Panc1 (cell line): Measurements from ENCODE around the gene RHOJ. TPM values are rescaled to one million over a fixed set of nuclear protein-coding genes. Genes with fewer than 3 reads are reported as not detected.

Experiments
- ATAC-seq: fragments of 200-7000 bp; cut with Tn5 transposase; 2 replicates; pipeline ENCODE4 v1.9.1; 2020; ENCODE audit warnings: mild to moderate bottlenecking, moderate library complexity
- BruUV-seq: library from RNA; stranded (reverse); fragments of 400-500 nt; replicated peaks from 2 replicates; lab custom pipeline; 2021; lab: Mats Ljungman, UMichigan
- CTCF ChIA-PET: fragments of 300-600 bp; sonication (Branson Sonifier 250); formaldehyde crosslinking; loops from one replicate; lab custom pipeline; 2022; ENCODE audit warnings: antibody characterized with exemption; lab: Charles Lee
- POLR2A ChIA-PET: fragments of 300-600 bp; sonication (Branson Sonifier 250); formaldehyde crosslinking; loops from one replicate; lab custom pipeline; 2022; ENCODE audit warnings: antibody characterized with exemption; lab: Charles Lee
- DNase-seq: peaks from one replicate; pipeline ENCODE4 v3.0.0-alpha.2; 2010; ENCODE audit warnings: low read depth, low spot score
- H3K27ac ChIP-seq: 2 replicates; pipeline ENCODE4 v1.5.1; 2011; ENCODE audit warnings: mild to moderate bottlenecking, low read length, inconsistent platforms
- H3K27me3 ChIP-seq: fragments of 200-500 bp; sonication (Bioruptor generic); 2 replicates; pipeline ENCODE4 v1.6.0; 2014; ENCODE audit warnings: low read length, inconsistent platforms; ENCODE audit not compliant: control insufficient read depth, insufficient read depth
- H3K36me3 ChIP-seq: fragments of 200-500 bp; sonication (Bioruptor generic); 2 replicates; pipeline ENCODE4 v1.5.1; 2014; ENCODE audit warnings: inconsistent platforms, mild to moderate bottlenecking, low read length, moderate library complexity; ENCODE audit not compliant: control insufficient read depth, insufficient read depth
- H3K4me1 ChIP-seq: 2 replicates; pipeline ENCODE4 v1.5.1; 2011; ENCODE audit warnings: inconsistent platforms, mild to moderate bottlenecking, low read length, moderate library complexity; ENCODE audit not compliant: control insufficient read depth, insufficient read depth
- H3K4me3 ChIP-seq, 2 experiments: 2 replicates each; pipeline ENCODE4 v1.5.1; 2011 to 2012; ENCODE audit warnings: low read depth in 2 of 2, low read length in 2 of 2, mild to moderate bottlenecking in 2 of 2, inconsistent platforms in 1 of 2, moderate library complexity in 1 of 2
- H3K9me3 ChIP-seq: fragments of 200-500 bp; sonication (Bioruptor generic); 2 replicates; pipeline ENCODE4 v1.5.1; 2014; ENCODE audit warnings: low read depth, mild to moderate bottlenecking, inconsistent platforms, low read length, moderate library complexity; ENCODE audit not compliant: control insufficient read depth, insufficient read depth
- POLR2AphosphoS5 ChIP-seq: IDR thresholded peaks from 2 replicates; pipeline ENCODE4 v1.6.1; 2012; ENCODE audit warnings: mild to moderate bottlenecking, low read depth, low read length, moderate library complexity
- SIN3A ChIP-seq: IDR thresholded peaks from 2 replicates; pipeline ENCODE4 v1.6.1; 2012; ENCODE audit warnings: low read depth, mild to moderate bottlenecking, low read length, moderate library complexity, borderline replicate concordance; ENCODE audit not compliant: insufficient read depth
- TCF7L2 ChIP-seq: IDR thresholded peaks from 2 replicates; pipeline ENCODE4 v1.6.1; 2011; ENCODE audit warnings: mild to moderate bottlenecking, low read depth, low read length, inconsistent platforms
- in situ Hi-C: cut with HindIII; loops from 2 replicates; pipeline ENCODE4 v1.10.0; 2016; ENCODE audit warnings: low sequenced_read_pairs, low pct_unique_long_range_greater_than_20kb
- intact Hi-C: fragments of 100-400 bp; cut with micrococcal nuclease; formaldehyde crosslinking; loops from one replicate; pipeline ENCODE4 v1.10.0; 2022; ENCODE audit not compliant: unreplicated experiment
- total RNA-seq: library from RNA; stranded (reverse); gene quantifications from one replicate; pipeline ENCODE4 v1.2.1, GENCODE V29; 2021; ENCODE audit not compliant: unreplicated experiment
- TF ChIP-seq, protein P1 (sequence below): fragments of 450-650 bp; IDR thresholded peaks from 2 replicates; pipeline ENCODE4 v1.5.1; 2017; ENCODE audit warnings: mild to moderate bottlenecking
- TF ChIP-seq, protein P2 (sequence below), 2 experiments: IDR thresholded peaks; 2 replicates each; pipeline ENCODE4 v1.6.1; 2011 to 2012; ENCODE audit warnings: low read depth in 2 of 2, control low read depth in 1 of 2, low read length in 1 of 2, mild to moderate bottlenecking in 1 of 2, moderate library complexity in 1 of 2; ENCODE audit not compliant: insufficient read depth in 1 of 2

RHOJ gene
- total RNA-seq, 1 experiment from 2014 or later, result 0.28 TPM

GRCh38 chr14:63286071-63286470, 81.8 kb downstream of the RHOJ start:
- in situ Hi-C loops, result no loop called here
- no peaks in the 10 kb centered on the region for H3K9me3 ChIP-seq
- no TSS peak for BruUV-seq
- intact Hi-C loops, result no loop called here
- no peak overlapping the region for H3K27ac ChIP-seq
- no peaks in the 10 kb centered on the region for H3K4me1 ChIP-seq
- POLR2A ChIA-PET, result no interaction called here
- CTCF ChIA-PET, result no interaction called here
- H3K4me3 ChIP-seq, result no peak overlapping the region
- no peak for DNase-seq
- no peak for ATAC-seq
- H3K27me3 ChIP-seq, result no peaks in the 10 kb centered on the region; the same call in 1 of the 2 replicates
- TF ChIP-seq, protein P1, sequence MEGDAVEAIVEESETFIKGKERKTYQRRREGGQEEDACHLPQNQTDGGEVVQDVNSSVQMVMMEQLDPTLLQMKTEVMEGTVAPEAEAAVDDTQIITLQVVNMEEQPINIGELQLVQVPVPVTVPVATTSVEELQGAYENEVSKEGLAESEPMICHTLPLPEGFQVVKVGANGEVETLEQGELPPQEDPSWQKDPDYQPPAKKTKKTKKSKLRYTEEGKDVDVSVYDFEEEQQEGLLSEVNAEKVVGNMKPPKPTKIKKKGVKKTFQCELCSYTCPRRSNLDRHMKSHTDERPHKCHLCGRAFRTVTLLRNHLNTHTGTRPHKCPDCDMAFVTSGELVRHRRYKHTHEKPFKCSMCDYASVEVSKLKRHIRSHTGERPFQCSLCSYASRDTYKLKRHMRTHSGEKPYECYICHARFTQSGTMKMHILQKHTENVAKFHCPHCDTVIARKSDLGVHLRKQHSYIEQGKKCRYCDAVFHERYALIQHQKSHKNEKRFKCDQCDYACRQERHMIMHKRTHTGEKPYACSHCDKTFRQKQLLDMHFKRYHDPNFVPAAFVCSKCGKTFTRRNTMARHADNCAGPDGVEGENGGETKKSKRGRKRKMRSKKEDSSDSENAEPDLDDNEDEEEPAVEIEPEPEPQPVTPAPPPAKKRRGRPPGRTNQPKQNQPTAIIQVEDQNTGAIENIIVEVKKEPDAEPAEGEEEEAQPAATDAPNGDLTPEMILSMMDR, result no peak
- TF ChIP-seq, protein P2, sequence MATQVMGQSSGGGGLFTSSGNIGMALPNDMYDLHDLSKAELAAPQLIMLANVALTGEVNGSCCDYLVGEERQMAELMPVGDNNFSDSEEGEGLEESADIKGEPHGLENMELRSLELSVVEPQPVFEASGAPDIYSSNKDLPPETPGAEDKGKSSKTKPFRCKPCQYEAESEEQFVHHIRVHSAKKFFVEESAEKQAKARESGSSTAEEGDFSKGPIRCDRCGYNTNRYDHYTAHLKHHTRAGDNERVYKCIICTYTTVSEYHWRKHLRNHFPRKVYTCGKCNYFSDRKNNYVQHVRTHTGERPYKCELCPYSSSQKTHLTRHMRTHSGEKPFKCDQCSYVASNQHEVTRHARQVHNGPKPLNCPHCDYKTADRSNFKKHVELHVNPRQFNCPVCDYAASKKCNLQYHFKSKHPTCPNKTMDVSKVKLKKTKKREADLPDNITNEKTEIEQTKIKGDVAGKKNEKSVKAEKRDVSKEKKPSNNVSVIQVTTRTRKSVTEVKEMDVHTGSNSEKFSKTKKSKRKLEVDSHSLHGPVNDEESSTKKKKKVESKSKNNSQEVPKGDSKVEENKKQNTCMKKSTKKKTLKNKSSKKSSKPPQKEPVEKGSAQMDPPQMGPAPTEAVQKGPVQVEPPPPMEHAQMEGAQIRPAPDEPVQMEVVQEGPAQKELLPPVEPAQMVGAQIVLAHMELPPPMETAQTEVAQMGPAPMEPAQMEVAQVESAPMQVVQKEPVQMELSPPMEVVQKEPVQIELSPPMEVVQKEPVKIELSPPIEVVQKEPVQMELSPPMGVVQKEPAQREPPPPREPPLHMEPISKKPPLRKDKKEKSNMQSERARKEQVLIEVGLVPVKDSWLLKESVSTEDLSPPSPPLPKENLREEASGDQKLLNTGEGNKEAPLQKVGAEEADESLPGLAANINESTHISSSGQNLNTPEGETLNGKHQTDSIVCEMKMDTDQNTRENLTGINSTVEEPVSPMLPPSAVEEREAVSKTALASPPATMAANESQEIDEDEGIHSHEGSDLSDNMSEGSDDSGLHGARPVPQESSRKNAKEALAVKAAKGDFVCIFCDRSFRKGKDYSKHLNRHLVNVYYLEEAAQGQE (IDR thresholded peaks at IDR 0.05; ENCODE audit: insufficient read depth in 1 of 2, low read depth in 2 of 2, low read length in 1 of 2), result no peak
- TF ChIP-seq POLR2AphosphoS5 (no peak), TCF7L2 (no peak), SIN3A (no peak)
- H3K36me3 ChIP-seq, result no peaks in the 10 kb centered on the region

DNA sequence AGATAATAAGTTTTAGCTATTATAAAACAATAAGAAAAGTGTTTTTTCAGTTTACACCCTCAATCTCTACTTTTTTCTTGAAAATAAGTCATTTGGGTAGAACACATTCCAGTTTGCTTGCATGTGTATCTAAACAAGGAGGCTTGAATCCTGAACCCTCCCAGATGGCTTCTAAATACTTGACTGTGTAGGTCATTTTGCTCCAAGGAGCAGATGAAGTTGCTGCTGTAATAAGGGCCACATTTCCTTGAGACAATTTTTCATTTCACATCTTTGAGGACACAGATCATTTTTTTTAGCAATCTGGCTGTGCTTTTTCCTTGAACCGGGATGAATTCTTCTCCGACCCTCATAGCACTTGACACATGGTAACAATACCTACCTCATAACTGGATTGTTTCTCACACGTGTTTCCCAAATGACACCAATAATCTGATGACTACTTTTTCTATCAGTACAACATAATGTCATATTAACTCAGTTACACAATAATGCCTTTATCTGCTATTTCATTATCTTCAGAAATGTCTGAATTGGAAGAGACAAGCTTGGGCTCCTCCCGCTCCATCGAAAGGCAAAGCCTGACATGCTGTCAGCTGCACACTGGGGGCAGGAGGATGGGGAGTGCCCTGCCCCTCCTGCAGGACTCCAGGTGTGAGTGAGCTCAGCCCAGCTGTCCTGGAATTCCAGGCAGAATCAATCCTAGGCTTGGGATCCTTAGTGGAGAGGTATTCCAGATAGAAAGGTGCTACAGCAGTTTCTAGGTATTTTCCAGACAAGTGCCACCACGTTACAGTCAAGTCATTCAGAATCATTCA, 83.6 kb downstream of the RHOJ start:
- CTCF ChIA-PET, result interaction anchor here (0.6 kb wide), 1 partner anchor 10 kb away, joined by 6 read pairs; no protein-coding TSS in a partner anchor
- Histone ChIP-seq H3K9me3 (no peaks in the 10 kb centered on the region), H3K4me3 (no peak overlapping the region), H3K27me3 (no peaks in the 10 kb centered on the region; the same call in 1 of the 2 replicates), H3K4me1 (no peaks in the 10 kb centered on the region), H3K36me3 (no peaks in the 10 kb centered on the region), H3K27ac (no peak overlapping the region)
- no TSS peak for BruUV-seq
- ATAC-seq (no peak), DNase-seq (no peak)
- intact Hi-C loops (no loop called here), in situ Hi-C loops (no loop called here)
- TF ChIP-seq TCF7L2 (no peak), POLR2AphosphoS5 (no peak), SIN3A (no peak)
- TF ChIP-seq, protein P2 (IDR thresholded peaks at IDR 0.05; ENCODE audit: insufficient read depth in 1 of 2, low read depth in 2 of 2, low read length in 1 of 2), result no peak
- TF ChIP-seq, protein P1, result no peak
- POLR2A ChIA-PET, result no interaction called here
